Thyroid gland (tissue), 4 donors: ENCODE data around the gene ZP1. TPM values are rescaled to one million over a fixed set of nuclear protein-coding genes. Genes with fewer than 3 reads are reported as not detected.

Experiments
- DNase-seq, 2 donors: peaks; one replicate each; pipeline ENCODE4 v3.0.0-alpha.2; 2019
- H3K27ac ChIP-seq, 3 donors: fragments of 200-600 bp; sonication (generic); 1 replicate in 2 of 3; 2 replicates in 1 of 3; pipeline ENCODE4 v1.5.1; 2016 to 2019; ENCODE audit warnings: mild to moderate bottlenecking in 1 of 3, moderate library complexity in 1 of 3
- H3K27me3 ChIP-seq: fragments of 200-600 bp; sonication (generic); one replicate; pipeline ENCODE4 v1.5.1; 2019
- H3K36me3 ChIP-seq, 2 donors: fragments of 200-600 bp; sonication (generic); one replicate each; pipeline ENCODE4 v1.5.1; 2016 to 2019
- H3K4me1 ChIP-seq, 2 donors: fragments of 200-600 bp; sonication (generic); one replicate each; pipeline ENCODE4 v1.5.1; 2017 to 2019
- H3K4me3 ChIP-seq, 3 donors: fragments of 200-600 bp; sonication (generic); replicated peaks in 1 of 3; 1 replicate in 2 of 3; 2 replicates in 1 of 3; pipeline ENCODE4 v1.5.1; 2016; ENCODE audit warnings: mild to moderate bottlenecking in 1 of 3
- H3K9me3 ChIP-seq: fragments of 200-600 bp; sonication (generic); one replicate; pipeline ENCODE4 v1.5.1; 2017
- POLR2A ChIP-seq, 2 donors: fragments of 450-650 bp; IDR thresholded peaks; one replicate each; pipeline ENCODE4 v1.6.1; 2017; ENCODE audit warnings: antibody characterized with exemption in 2 of 2, mild to moderate bottlenecking in 2 of 2, moderate library complexity in 1 of 2
- WGBS, 2 donors: methylation state at CpG; one replicate each; pipeline ENCODE4 v1.1.5; 2017; 5-methylcytosine and 5-hydroxymethylcytosine counted together
- intact Hi-C: fragments of 100-400 bp; cut with DNase I; formaldehyde crosslinking; loops from one replicate; pipeline ENCODE4 v1.15.1; 2023
- total RNA-seq, 4 donors: library from RNA; depleted of rRNA; stranded (reverse); fragments of >200 nt; gene quantifications; one replicate each; pipeline ENCODE4 v1.2.3, GENCODE V29; 2016
- TF ChIP-seq, protein P1 (sequence below), 6 experiments: fragments of 200-600 bp in 3 of 6; fragments of 450-650 bp in 3 of 6; sonication (generic) in 3 of 6; IDR thresholded peaks; one replicate each; pipeline ENCODE4 v1.5.1; 2016 to 2019; ENCODE audit warnings: antibody characterized with exemption in 6 of 6, mild to moderate bottlenecking in 2 of 6, inconsistent platforms in 1 of 6, moderate library complexity in 1 of 6

The ZP1 gene
- total RNA-seq, 4 donors from 2014 or later = not detected

- intact Hi-C loops = no loop called here
Observed at GRCh38 chr11:60840470-60841430, 26.6 kb upstream of the ZP1 start.

DNA sequence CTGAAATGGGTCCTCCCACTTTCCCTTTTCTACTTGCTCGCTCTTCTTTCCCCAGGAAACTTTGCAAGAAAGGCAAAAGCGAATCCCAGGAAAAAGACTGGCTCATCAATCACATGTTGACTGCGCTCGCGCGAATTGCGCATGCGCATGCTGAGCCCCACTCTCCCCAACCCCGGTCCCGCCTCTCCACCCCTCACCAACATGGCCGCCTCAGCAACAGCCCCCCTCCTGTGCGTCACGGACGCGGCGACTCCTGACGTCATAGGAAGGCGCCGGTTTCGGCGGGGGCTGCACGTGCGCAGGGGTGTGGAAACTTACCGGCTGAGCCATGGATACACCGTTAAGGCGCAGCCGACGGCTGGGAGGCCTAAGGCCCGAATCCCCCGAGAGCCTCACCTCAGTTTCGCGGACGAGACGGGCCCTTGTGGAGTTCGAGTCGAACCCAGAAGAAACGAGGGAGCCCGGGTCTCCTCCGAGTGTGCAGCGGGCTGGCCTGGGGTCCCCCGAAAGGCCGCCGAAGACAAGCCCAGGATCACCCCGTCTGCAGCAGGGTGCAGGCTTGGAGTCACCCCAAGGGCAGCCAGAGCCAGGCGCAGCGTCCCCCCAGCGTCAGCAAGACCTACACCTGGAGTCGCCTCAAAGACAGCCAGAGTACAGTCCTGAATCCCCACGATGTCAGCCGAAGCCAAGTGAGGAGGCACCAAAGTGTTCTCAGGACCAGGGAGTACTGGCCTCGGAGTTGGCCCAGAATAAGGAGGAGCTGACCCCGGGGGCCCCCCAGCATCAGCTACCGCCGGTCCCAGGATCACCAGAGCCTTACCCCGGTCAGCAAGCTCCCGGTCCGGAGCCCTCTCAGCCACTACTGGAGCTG is 25.3 kb upstream of the ZP1 start, which contains the start of gene CCDC86:
Gene CCDC86 (plus strand): TSS at position 317 of the 871 bp plus-strand sequence. CDS start 12 bp downstream, at position 329.
- TF ChIP-seq, protein P1, sequence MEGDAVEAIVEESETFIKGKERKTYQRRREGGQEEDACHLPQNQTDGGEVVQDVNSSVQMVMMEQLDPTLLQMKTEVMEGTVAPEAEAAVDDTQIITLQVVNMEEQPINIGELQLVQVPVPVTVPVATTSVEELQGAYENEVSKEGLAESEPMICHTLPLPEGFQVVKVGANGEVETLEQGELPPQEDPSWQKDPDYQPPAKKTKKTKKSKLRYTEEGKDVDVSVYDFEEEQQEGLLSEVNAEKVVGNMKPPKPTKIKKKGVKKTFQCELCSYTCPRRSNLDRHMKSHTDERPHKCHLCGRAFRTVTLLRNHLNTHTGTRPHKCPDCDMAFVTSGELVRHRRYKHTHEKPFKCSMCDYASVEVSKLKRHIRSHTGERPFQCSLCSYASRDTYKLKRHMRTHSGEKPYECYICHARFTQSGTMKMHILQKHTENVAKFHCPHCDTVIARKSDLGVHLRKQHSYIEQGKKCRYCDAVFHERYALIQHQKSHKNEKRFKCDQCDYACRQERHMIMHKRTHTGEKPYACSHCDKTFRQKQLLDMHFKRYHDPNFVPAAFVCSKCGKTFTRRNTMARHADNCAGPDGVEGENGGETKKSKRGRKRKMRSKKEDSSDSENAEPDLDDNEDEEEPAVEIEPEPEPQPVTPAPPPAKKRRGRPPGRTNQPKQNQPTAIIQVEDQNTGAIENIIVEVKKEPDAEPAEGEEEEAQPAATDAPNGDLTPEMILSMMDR (IDR thresholded peaks at IDR 0.05) = peak in 1 of 6 experiments; percentile 29
- TF ChIP-seq POLR2A (IDR thresholded peaks at IDR 0.05) = peak in 1 of 2 donors; percentile 42
- Histone ChIP-seq H3K36me3 (no peaks in the 10 kb centered on the region), H3K27me3 (no peaks in the 10 kb centered on the region), H3K9me3 (no peaks in the 10 kb centered on the region), H3K4me3 (peak within 1 kb of the TSS; percentile 68 to 95 (median 72)), H3K4me1 (peaks cover 26 to 29% of the 10 kb centered on the region in 2 donors), H3K27ac (peak within 1 kb of the TSS in 2 of 3 donors; percentile 42 to 60)
- 1 to 8% methylated on average over 10 to 34 of the region's 57 CpGs for WGBS, 2 donors
- intact Hi-C loops = no loop called here
- peak; percentile 95 to 97 for DNase-seq

More at GRCh38 chr11:60840470-60841430, 26.6 kb upstream of the ZP1 start:
- H3K36me3 ChIP-seq = no peaks in the 10 kb centered on the region
- peak overlapping the region in 1 of 3 donors; percentile 68 for H3K4me3 ChIP-seq
- H3K4me1 ChIP-seq = peaks cover 26 to 29% of the 10 kb centered on the region in 2 donors
- whole genome bisulfite sequencing, 2 donors = 52 to 66% methylated on average over 14 of the region's 14 CpGs
- peak; percentile 16 to 18 for DNase-seq
- H3K9me3 ChIP-seq = no peaks in the 10 kb centered on the region
- peak overlapping the region in 1 of 3 donors; percentile 60 for H3K27ac ChIP-seq
- no peaks in the 10 kb centered on the region for H3K27me3 ChIP-seq
- TF ChIP-seq POLR2A (IDR thresholded peaks at IDR 0.05) = no peak
- TF ChIP-seq, protein P1 (IDR thresholded peaks at IDR 0.05) = no peak

DNA sequence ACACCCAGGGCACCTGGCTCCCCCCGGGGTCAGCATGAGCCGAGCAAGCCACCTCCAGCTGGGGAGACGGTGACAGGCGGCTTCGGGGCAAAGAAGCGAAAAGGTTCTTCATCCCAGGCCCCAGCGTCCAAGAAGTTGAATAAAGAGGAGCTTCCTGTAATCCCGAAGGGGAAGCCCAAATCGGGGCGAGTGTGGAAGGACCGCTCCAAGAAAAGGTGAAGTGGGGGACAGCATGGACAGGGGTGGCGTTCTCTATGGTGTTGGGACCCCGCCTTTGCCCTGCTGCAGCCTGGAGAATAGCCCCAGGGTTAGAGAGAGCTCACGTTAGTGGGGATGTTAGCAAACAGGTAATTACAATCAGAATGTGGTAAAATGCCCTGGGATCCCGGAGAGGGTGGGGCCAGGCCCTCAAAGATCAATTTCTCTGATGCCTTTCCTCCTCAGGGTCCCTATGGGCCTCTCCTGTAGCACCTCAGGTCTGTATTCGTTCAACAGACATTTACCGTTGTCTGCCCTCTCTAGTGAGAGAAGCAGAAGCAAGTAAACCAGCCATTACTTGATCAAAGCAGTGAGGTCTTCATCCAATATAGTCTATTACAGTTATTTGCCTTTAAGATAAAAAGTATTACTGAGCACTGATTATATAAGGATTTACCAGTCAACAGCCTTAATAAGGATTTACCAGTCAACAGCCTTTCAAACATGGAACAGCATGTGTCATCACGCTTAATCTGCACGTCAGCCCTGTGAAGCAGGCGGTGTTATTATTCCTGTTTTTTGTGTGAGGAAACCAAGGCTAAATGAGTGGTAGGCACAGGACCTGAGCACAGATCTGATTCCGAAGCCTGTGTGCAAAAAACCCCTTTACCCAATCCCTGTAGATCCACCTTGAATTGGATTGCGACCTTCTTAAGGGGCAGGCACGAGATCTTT is 24.4 kb upstream of the ZP1 start:
- TF ChIP-seq, protein P1 (IDR thresholded peaks at IDR 0.05) = no peak
- TF ChIP-seq POLR2A (IDR thresholded peaks at IDR 0.05) = no peak

GRCh38 chr11:60844045-60844869 is 23.1 kb upstream of the ZP1 start:
- 55 to 65% methylated on average over 10 of the region's 10 CpGs for WGBS, 2 donors
- no peak for DNase-seq
- intact Hi-C loops = no loop called here
- H3K27ac ChIP-seq = no peak overlapping the region
- no peak overlapping the region for H3K4me3 ChIP-seq
- no peaks in the 10 kb centered on the region for H3K36me3 ChIP-seq
- TF ChIP-seq POLR2A (IDR thresholded peaks at IDR 0.05) = no peak
- TF ChIP-seq, protein P1 (IDR thresholded peaks at IDR 0.05) = no peak
- peaks cover 26 to 29% of the 10 kb centered on the region in 2 donors for H3K4me1 ChIP-seq
- no peaks in the 10 kb centered on the region for H3K9me3 ChIP-seq
- no peaks in the 10 kb centered on the region for H3K27me3 ChIP-seq

More for the DNA sequence above, 24.4 kb upstream of the ZP1 start:
- peak overlapping the region; percentile 68 to 95 (median 72) for H3K4me3 ChIP-seq
- intact Hi-C loops = no loop called here
- H3K36me3 ChIP-seq = no peaks in the 10 kb centered on the region
- no peaks in the 10 kb centered on the region for H3K27me3 ChIP-seq
- peak overlapping the region in 1 of 3 donors; percentile 3 for H3K27ac ChIP-seq
- H3K9me3 ChIP-seq = no peaks in the 10 kb centered on the region
- DNase-seq = no peak
- WGBS, 2 donors = 19 to 21% methylated on average over 22 to 23 of the region's 23 CpGs
- peaks cover 26 to 29% of the 10 kb centered on the region in 2 donors for H3K4me1 ChIP-seq
